Stimulated activated CD8-positive, alpha-beta memory T cell treated with anti-CD3 and anti-CD28 coated beads, Interleukin-2, amount 100 ng/mL, for 48 hours (primary cell): ENCODE measurements around the gene ZNF555.

Source experiments
- DNase-seq, 2 donors: peaks; one replicate each; pipeline ENCODE4 v3.0.0-alpha.2; 2020; ENCODE audit warnings: low read depth in 2 of 2

ZNF555 gene

DNA sequence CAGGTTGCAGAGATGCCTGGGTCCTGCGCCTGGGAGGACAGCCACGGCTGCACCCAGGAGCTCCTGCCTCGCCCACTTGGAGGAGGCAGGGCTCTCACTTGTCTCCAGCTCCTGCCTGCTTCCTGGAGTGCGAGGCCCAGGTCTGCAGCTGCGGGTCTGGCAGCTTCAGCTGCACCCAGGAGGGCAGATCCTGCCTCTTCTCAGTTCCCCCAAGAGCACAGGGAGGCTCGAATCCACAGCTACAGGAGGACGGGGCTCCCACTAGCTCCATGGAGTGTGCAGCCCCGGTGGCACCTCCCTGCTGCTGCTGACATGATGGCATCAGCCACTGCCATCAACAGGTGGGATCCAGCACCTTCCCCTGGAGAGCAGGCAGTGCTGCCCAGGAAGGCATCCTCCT lies 17.1 kb upstream of the ZNF555 start:
- no peak for DNase-seq

DNA sequence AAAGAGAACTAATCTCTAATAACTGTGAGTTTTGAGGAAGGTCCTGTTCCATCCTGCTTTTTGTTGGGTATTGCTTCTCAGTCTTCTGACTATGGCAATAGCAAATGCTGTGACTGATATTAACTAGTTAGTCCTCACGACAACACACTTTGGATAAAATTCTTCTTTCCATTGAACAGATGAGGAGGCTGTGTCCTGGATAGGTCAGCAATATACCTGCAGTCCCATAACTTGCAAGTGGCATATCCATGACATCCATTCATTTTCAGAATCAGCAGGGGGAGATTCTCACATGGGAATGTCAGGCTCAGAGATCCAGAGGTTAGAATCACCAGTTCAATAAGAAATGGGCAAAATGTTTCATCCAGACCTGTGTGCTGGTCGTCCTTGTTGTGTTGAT lies 14.3 kb upstream of the ZNF555 start:
- DNase-seq, result no peak

GRCh38 chr19:2827840-2828489 lies 13.3 kb upstream of the ZNF555 start:
- DNase-seq, result no peak

DNA sequence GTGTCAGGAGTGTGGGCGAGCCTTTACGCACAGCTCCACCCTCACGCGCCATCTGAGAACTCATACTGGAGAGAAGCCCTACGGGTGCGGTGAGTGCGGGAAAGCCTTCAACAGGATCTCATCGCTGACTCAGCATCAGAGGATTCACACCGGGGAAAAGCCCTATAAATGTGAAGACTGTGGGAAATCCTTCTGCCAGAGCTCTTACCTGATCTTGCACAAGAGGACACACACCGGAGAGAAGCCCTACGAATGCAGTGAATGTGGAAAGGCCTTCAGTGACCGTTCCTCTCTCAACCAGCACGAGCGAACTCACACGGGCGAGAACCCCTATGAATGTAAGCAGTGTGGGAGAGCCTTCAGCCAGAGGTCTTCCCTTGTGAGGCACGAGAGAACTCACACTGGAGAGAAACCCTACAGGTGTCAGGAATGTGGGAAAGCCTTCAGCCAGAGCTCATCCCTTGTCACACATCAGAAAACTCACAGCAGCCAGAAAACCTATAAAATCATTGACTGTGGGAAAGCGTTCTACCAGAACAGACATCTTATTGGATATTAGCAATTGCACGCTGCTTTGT lies 6.9 kb upstream of the ZNF555 start:
- no peak for DNase-seq

GRCh38 chr19:2837430-2837829 lies 3.8 kb upstream of the ZNF555 start:
- DNase-seq, result no peak

- no peak for DNase-seq
These were observed 740 bp downstream of the ZNF555 start for GRCh38 chr19:2841855-2842574.

GRCh38 chr19:2845107-2845506 lies 3.8 kb downstream of the ZNF555 start:
- DNase-seq, result no peak

DNA sequence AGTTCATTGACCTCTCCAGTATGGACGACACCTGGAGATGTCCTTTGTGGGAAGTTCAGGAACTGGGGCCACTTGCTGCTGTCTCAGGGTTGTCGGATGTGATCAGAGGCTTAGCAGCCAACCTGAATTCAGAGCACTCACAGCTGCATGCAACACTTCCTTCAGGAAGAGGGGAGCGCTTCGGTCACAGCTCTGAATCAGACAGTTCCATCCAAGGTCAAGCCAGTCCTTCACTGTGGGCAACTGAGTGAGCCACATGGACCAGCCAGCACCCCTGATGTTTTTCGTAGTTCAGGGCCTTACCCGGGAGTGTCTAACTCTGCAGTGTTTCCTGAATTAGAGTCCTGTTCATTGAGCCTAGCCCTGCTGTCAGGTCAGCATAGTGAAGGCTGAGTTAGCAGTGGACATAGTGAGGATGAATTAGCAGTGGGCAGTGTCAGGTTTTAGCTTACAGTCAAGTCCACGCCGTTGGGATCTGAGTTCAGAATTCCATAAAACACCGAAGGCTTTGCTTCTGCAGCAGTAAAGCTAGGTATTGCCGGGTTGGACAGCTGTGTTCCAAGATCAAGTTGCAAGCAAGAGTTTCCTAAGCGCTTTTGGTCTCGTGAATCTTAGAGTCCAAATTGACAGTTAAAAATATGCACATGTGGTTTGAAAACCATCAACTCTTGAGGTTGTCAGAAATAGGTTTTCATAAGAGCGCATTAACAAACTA lies 5.1 kb downstream of the ZNF555 start:
- no peak for DNase-seq

GRCh38 chr19:2847507-2847906 lies 6.2 kb downstream of the ZNF555 start:
- DNase-seq, result no peak

DNA sequence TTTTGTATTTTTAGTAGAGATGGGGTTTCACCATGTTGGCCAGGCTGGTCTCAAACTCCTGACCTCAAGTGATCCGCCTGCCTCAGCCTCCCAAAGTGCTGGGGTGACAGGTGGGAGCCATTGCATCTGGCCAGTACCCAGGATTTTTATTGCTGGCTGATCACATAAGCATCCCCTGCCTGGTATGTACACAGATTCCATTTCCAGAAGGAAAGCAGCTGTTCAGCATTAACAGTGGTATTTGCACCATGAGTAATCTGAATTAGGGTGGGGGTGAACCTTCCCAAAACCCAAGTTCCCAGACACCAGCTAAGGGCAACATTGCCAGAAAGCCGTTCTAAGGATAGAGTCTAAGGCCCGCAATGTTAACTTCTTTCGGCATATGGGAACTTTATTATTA lies 7.3 kb downstream of the ZNF555 start:
- DNase-seq, result no peak

GRCh38 chr19:2850256-2850925 lies 9.1 kb downstream of the ZNF555 start:
- DNase-seq, result no peak

GRCh38 chr19:2852598-2852997 lies 11.3 kb downstream of the ZNF555 start:
- no peak for DNase-seq

DNA sequence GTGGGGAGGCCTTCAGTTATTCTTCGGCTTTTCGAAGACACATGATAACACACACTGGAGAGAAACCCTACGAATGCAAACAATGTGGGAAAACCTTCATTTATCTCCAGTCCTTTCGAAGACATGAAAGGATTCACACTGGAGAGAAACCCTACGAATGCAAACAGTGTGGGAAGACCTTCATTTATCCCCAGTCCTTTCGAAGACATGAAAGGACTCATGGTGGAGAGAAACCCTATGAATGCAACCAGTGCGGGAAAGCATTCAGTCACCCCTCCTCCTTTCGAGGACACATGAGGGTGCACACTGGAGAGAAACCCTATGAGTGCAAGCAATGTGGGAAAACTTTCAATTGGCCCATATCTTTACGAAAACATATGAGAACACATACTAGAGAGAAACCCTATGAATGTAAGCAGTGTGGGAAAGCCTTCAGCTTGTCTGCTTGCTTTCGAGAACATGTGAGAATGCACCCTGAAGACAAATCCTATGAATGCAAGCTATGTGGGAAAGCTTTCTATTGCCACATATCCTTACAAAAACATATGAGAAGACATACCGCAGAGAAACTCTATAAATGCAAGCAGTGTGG lies 11.8 kb downstream of the ZNF555 start:
- no peak for DNase-seq

GRCh38 chr19:2854849-2855248 lies 13.6 kb downstream of the ZNF555 start:
- DNase-seq, result no peak

DNA sequence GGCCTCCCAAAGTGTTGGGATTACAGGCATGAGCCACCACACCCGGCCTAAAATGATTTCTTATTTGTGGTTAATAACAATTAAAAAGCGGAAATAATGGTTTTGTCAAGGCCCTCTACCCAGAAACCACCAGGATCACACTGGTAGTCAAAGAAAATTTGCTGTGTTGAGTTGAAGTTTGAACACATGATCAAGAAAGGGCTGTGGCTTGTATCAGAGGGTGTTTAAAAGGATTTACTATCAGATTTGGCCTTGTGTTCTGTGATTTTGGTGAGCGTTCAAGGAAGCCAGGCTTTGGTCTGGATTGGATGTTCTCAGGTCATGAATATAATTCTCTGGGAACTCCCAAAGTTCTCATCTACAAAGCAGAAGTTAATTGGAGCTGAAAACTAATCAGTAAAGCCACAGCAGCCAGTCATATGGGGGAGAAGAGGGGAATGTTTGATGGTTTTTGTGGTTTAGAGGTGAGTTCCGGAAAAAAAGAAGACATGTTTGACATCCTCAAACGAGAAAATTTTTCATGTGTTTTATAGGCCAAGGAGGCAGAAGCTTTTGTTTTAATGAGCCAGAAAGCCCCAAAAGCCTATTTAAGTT lies 15.3 kb downstream of the ZNF555 start:
- DNase-seq, result no peak

DNA sequence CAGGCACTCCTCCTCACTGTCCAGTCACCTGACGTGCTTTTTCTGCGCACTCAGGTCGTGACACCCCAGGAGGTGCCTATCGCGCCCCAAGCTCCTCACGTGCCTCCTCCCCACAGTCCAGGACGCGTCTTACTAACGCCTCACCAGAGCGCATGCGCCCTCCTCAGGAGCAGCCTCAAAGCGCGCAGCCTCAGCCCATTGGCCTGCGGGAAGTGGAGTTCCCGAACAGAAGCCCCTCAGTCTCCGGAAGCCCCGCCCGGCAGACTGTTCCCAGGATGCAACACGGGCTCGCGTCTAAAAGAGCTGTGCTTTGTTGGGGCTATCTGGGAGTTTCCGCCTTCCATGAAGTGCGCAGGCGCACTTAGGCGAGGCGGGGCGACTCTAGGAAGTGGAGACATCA lies 17.6 kb downstream of the ZNF555 start:
- no peak for DNase-seq

GRCh38 chr19:2863816-2864215 lies 22.5 kb downstream of the ZNF555 start:
- DNase-seq, result no peak

DNA sequence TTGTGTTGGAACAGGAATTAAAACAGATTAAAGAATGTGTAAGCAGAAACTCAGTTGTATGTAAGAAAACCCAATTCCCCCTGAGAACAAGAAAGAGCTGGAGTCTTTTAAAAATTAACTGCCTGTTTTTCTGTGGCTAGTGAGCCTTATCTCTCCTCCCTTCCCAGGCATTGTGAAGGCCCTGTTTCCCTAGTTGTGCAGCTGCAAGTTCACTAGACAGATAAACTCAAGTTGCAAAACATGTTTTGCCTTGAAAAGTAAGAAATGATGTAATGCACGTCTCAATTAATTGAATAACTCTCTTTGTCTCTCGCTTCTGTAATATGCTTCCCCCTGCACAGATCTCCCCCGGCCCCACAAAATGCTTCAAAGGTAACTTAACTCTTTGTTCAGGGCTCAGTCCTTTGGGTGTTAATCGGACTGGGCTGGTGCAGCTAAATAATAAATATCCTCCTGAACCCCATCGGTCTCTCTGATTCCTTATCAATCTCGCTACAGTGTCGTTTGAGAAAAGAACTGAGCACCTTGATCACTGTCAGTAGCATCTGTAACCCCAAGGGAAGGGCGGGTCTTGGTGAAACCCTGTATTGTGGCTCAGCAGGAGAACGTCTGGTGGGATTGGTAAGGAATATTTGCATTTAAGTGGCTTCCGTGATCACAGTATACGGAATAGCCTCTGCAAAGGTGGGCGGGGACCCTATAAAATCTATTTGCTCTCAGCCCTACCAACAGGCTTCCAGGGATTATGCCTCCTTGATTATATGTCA lies 24.2 kb downstream of the ZNF555 start:
- no peak for DNase-seq

DNA sequence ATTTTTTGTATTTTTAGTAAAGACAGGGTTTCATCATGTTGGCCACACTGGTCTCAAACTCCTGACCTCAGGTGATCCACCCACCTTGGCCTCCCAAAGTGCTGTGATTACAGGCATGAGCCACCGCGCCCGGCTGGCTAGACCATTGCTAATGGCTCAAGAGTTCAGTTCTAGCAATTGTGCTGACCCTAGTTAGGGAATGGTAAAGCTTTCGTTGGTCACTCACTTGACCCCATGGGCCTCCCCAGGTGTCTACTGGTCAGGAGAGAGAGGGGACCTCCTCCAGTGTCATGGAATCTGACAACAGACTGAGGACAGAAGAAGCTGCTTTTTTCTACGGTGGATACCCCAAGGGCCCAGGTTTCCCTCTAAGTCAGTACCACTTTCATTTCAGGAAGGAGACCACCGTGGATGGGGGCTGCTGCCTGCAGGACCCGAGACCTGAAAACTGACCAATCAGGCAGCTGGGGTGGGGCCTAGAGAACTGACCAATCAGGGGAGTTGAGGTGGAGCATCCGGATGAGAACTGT lies 25.3 kb downstream of the ZNF555 start:
- DNase-seq, result no peak
